Measurements from ENCODE around the gene NEU2.

NEU2 gene

DNA sequence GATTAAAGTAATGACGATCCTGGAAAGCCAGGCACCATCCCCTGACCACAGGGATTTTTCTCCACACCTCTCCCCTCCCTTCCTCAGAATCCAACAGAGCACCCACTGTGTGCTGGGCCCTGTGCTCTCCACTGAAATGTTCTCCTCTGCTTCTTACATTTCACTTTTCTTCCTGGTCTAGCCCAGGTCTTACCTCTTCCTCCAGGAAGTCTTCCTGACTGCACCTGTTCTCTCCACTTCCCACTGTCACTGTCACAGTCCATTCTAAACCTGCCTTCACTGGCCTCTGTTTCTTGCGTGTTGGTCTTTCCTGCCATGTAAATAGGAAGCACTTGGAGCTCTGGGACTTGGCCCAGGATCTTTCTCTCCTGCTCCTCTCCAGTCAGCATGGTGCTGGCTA, 12.0 kb upstream of the NEU2 start:
- H3K23ac ChIP-seq (ENCODE audit: low read length in 2 of 2), result no peak overlapping the region
- H3K4me1 ChIP-seq (ENCODE audit: control insufficient read depth, insufficient read depth, low read depth, low read length), result no peaks in the 10 kb centered on the region
- H3K4me3 ChIP-seq (ENCODE audit: insufficient read depth in 1 of 2, low read depth in 1 of 2, low read length in 2 of 2), result no peak overlapping the region
- H4K91ac ChIP-seq (ENCODE audit: low read length), result no peak overlapping the region
- no peak overlapping the region for H2BK12ac ChIP-seq (ENCODE audit: low read length in 2 of 2)
- H3K9ac ChIP-seq (ENCODE audit: low read length), result no peak overlapping the region
- no peak overlapping the region for H2BK15ac ChIP-seq (ENCODE audit: low read depth, poor library complexity, severe bottlenecking)
- no peaks in the 10 kb centered on the region for H3K27me3 ChIP-seq (ENCODE audit: control insufficient read depth in 1 of 2, insufficient read depth in 1 of 2, low read length in 2 of 2)
- no peak overlapping the region for H3K18ac ChIP-seq (ENCODE audit: low read depth in 1 of 2, low read length in 2 of 2)
- no peak overlapping the region for H2BK5ac ChIP-seq (ENCODE audit: low read depth, low read length, poor library complexity, severe bottlenecking)
- H3K36me3 ChIP-seq (ENCODE audit: control insufficient read depth in 1 of 2, insufficient read depth in 2 of 2, low read depth in 1 of 2, low read length in 2 of 2), result no peaks in the 10 kb centered on the region
- H2AK5ac ChIP-seq (ENCODE audit: low read length, severe bottlenecking), result no peak overlapping the region
- DNase-seq, result no peak
- H3K4ac ChIP-seq (ENCODE audit: low read depth in 1 of 2, low read length in 2 of 2), result no peak overlapping the region
- H3K14ac ChIP-seq (ENCODE audit: low read length in 2 of 2), result no peak overlapping the region
- H4K8ac ChIP-seq (ENCODE audit: low read length), result no peak overlapping the region
- H2BK120ac ChIP-seq (ENCODE audit: low read depth, low read length), result no peak overlapping the region
- peaks cover 4% of the 10 kb centered on the region for H3K9me3 ChIP-seq (ENCODE audit: control insufficient read depth, low read length)
- no peak overlapping the region for H3K4me2 ChIP-seq (ENCODE audit: low read length, poor library complexity, severe bottlenecking)
- no peaks in the 10 kb centered on the region for H3K79me1 ChIP-seq (replicated peaks; ENCODE audit: low read length, poor library complexity, severe bottlenecking)
- WGBS, result 92% methylated on average over 2 of the region's 2 CpGs
- H3K27ac ChIP-seq (ENCODE audit: low read length, poor library complexity, severe bottlenecking), result no peak overlapping the region
- H2AFZ ChIP-seq (ENCODE audit: low read depth, low read length), result no peak overlapping the region

DNA sequence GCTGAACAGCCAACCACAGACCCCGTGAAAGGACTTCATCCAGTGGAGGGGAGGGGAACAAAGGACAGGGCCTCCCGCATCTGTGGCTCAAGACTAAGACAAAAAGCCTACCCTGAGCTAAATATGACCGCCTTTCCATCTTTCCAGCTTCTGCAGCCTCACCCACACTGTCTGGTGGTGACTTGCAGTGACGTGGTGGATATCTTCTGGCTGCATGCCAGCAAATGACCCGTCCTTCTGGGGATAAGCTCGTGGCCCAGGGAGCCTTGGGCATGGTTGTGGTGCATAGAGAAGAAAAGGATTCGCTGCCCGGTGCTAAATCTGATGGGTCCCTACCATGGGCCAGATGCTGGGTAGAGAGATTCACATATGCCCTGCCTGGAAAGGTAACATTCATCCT, 10.7 kb upstream of the NEU2 start:
- WGBS, result 81% methylated on average over 8 of the region's 8 CpGs
- Histone ChIP-seq H3K14ac (ENCODE audit: low read length in 2 of 2) (no peak overlapping the region), H2BK12ac (ENCODE audit: low read length in 2 of 2) (no peak overlapping the region), H2BK5ac (ENCODE audit: low read depth, low read length, poor library complexity, severe bottlenecking) (no peak overlapping the region), H3K9me3 (ENCODE audit: control insufficient read depth, low read length) (peaks cover 4% of the 10 kb centered on the region), H3K18ac (ENCODE audit: low read depth in 1 of 2, low read length in 2 of 2) (no peak overlapping the region), H3K27me3 (ENCODE audit: control insufficient read depth in 1 of 2, insufficient read depth in 1 of 2, low read length in 2 of 2) (no peaks in the 10 kb centered on the region), H3K4ac (ENCODE audit: low read depth in 1 of 2, low read length in 2 of 2) (no peak overlapping the region), H2BK120ac (ENCODE audit: low read depth, low read length) (no peak overlapping the region), H4K8ac (ENCODE audit: low read length) (no peak overlapping the region), H3K36me3 (ENCODE audit: control insufficient read depth in 1 of 2, insufficient read depth in 2 of 2, low read depth in 1 of 2, low read length in 2 of 2) (no peaks in the 10 kb centered on the region), H2AFZ (ENCODE audit: low read depth, low read length) (no peak overlapping the region), H3K9ac (ENCODE audit: low read length) (no peak overlapping the region), H3K4me3 (ENCODE audit: insufficient read depth in 1 of 2, low read depth in 1 of 2, low read length in 2 of 2) (no peak overlapping the region), H4K91ac (ENCODE audit: low read length) (no peak overlapping the region), H3K27ac (ENCODE audit: low read length, poor library complexity, severe bottlenecking) (no peak overlapping the region), H3K23ac (ENCODE audit: low read length in 2 of 2) (no peak overlapping the region), H2AK5ac (ENCODE audit: low read length, severe bottlenecking) (no peak overlapping the region), H3K4me1 (ENCODE audit: control insufficient read depth, insufficient read depth, low read depth, low read length) (no peaks in the 10 kb centered on the region), H3K4me2 (ENCODE audit: low read length, poor library complexity, severe bottlenecking) (no peak overlapping the region), H3K79me1 (replicated peaks; ENCODE audit: low read length, poor library complexity, severe bottlenecking) (no peaks in the 10 kb centered on the region), H2BK15ac (ENCODE audit: low read depth, poor library complexity, severe bottlenecking) (no peak overlapping the region)
- DNase-seq, result no peak

DNA sequence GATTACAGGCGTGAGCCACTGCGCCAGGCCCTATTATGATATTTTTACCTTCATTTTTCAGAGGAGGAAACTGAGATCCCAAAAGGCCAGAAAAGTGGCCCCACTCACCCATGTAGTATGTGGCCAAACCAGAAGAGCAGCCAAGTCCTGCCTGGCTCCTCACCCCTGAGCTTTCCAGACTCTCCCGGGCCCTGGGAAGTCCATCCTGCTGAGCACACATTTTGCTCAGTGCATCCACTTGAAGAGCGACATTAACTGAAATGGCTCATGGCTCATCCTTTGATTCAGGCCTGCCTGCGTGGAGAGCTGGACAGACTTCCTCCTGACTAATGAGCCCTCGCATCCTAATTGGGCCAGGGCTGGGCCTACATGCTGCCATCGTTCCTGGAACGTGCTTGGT, 9.9 kb upstream of the NEU2 start:
- no peak overlapping the region for H2AK5ac ChIP-seq (ENCODE audit: low read length, severe bottlenecking)
- H3K27ac ChIP-seq (ENCODE audit: low read length, poor library complexity, severe bottlenecking), result no peak overlapping the region
- H3K9me3 ChIP-seq (ENCODE audit: control insufficient read depth, low read length), result peaks cover 4% of the 10 kb centered on the region
- H3K36me3 ChIP-seq (ENCODE audit: control insufficient read depth in 1 of 2, insufficient read depth in 2 of 2, low read depth in 1 of 2, low read length in 2 of 2), result no peaks in the 10 kb centered on the region
- H2BK12ac ChIP-seq (ENCODE audit: low read length in 2 of 2), result no peak overlapping the region
- H3K27me3 ChIP-seq (ENCODE audit: control insufficient read depth in 1 of 2, insufficient read depth in 1 of 2, low read length in 2 of 2), result no peaks in the 10 kb centered on the region
- H3K4ac ChIP-seq (ENCODE audit: low read depth in 1 of 2, low read length in 2 of 2), result no peak overlapping the region
- H3K14ac ChIP-seq (ENCODE audit: low read length in 2 of 2), result no peak overlapping the region
- no peak overlapping the region for H2BK120ac ChIP-seq (ENCODE audit: low read depth, low read length)
- DNase-seq, result no peak
- no peak overlapping the region for H3K18ac ChIP-seq (ENCODE audit: low read depth in 1 of 2, low read length in 2 of 2)
- H2BK5ac ChIP-seq (ENCODE audit: low read depth, low read length, poor library complexity, severe bottlenecking), result no peak overlapping the region
- 80% methylated on average over 8 of the region's 8 CpGs for WGBS
- H3K9ac ChIP-seq (ENCODE audit: low read length), result no peak overlapping the region
- no peak overlapping the region for H3K4me3 ChIP-seq (ENCODE audit: insufficient read depth in 1 of 2, low read depth in 1 of 2, low read length in 2 of 2)
- no peaks in the 10 kb centered on the region for H3K4me1 ChIP-seq (ENCODE audit: control insufficient read depth, insufficient read depth, low read depth, low read length)
- H4K8ac ChIP-seq (ENCODE audit: low read length), result no peak overlapping the region
- no peak overlapping the region for H3K4me2 ChIP-seq (ENCODE audit: low read length, poor library complexity, severe bottlenecking)
- H3K23ac ChIP-seq (ENCODE audit: low read length in 2 of 2), result no peak overlapping the region
- H2AFZ ChIP-seq (ENCODE audit: low read depth, low read length), result no peak overlapping the region
- no peak overlapping the region for H4K91ac ChIP-seq (ENCODE audit: low read length)
- no peak overlapping the region for H2BK15ac ChIP-seq (ENCODE audit: low read depth, poor library complexity, severe bottlenecking)
- H3K79me1 ChIP-seq (replicated peaks; ENCODE audit: low read length, poor library complexity, severe bottlenecking), result no peaks in the 10 kb centered on the region

DNA sequence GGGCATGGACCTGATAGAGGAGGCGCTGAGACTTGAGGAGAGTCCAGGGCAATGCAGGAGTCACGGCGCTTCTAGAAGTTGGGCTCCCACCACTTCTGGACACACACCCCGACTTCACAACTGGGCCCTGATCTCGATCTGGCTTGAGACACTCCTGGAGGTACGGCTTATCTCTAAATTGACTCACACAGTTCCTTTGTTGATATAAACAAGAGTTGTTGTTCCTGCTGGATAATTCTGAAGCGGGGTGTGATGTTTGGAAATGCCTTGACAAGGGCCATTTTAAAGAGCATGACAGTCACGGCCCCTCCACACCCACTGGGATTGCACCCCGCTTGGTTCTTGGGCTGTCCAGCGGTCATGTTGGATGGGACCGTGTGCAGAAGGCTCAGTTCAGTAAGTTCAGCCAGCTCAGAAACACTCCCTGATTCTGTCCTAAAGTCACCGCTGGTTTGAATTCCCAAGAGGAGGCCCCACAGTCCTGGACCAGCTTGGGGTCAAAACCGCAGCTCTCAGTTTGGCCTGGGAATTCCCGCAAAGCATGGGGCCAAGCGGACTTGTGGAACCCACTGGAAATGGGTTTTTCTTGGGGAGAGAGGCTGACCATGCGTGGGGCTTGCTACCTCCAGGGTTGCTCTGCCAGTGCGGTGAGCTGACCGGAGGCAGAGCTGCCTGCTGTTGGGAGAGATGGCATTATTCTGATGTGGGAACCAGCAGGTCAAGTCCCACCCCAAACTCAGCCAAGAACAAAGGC, 9.3 kb upstream of the NEU2 start:
- Histone ChIP-seq H2AFZ (ENCODE audit: low read depth, low read length) (no peak overlapping the region), H3K9me3 (ENCODE audit: control insufficient read depth, low read length) (peaks cover under 1% of the 10 kb centered on the region)
- 90% methylated on average over 15 of the region's 18 CpGs for WGBS

More for the DNA sequence above, 9.3 kb upstream of the NEU2 start:
- Histone ChIP-seq H3K9ac (ENCODE audit: low read length) (no peak overlapping the region), H2BK120ac (ENCODE audit: low read depth, low read length) (no peak overlapping the region), H3K18ac (ENCODE audit: low read depth in 1 of 2, low read length in 2 of 2) (no peak overlapping the region), H2BK15ac (ENCODE audit: low read depth, poor library complexity, severe bottlenecking) (no peak overlapping the region), H2AK5ac (ENCODE audit: low read length, severe bottlenecking) (no peak overlapping the region), H3K4ac (ENCODE audit: low read depth in 1 of 2, low read length in 2 of 2) (no peak overlapping the region), H4K8ac (ENCODE audit: low read length) (no peak overlapping the region), H3K27me3 (ENCODE audit: control insufficient read depth in 1 of 2, insufficient read depth in 1 of 2, low read length in 2 of 2) (no peaks in the 10 kb centered on the region), H3K27ac (ENCODE audit: low read length, poor library complexity, severe bottlenecking) (no peak overlapping the region), H3K14ac (ENCODE audit: low read length in 2 of 2) (no peak overlapping the region), H3K36me3 (ENCODE audit: control insufficient read depth in 1 of 2, insufficient read depth in 2 of 2, low read depth in 1 of 2, low read length in 2 of 2) (no peaks in the 10 kb centered on the region), H4K91ac (ENCODE audit: low read length) (no peak overlapping the region), H3K4me1 (ENCODE audit: control insufficient read depth, insufficient read depth, low read depth, low read length) (no peaks in the 10 kb centered on the region), H3K4me2 (ENCODE audit: low read length, poor library complexity, severe bottlenecking) (no peak overlapping the region), H3K23ac (ENCODE audit: low read length in 2 of 2) (no peak overlapping the region), H2BK12ac (ENCODE audit: low read length in 2 of 2) (no peak overlapping the region), H3K79me1 (replicated peaks; ENCODE audit: low read length, poor library complexity, severe bottlenecking) (no peaks in the 10 kb centered on the region), H2BK5ac (ENCODE audit: low read depth, low read length, poor library complexity, severe bottlenecking) (no peak overlapping the region), H3K4me3 (ENCODE audit: insufficient read depth in 1 of 2, low read depth in 1 of 2, low read length in 2 of 2) (no peak overlapping the region)
- DNase-seq, result no peak

Measured in mesenchymal stem cell (in vitro differentiated cells and primary cell).